ENCODE results near the gene USE1.

DNA sequence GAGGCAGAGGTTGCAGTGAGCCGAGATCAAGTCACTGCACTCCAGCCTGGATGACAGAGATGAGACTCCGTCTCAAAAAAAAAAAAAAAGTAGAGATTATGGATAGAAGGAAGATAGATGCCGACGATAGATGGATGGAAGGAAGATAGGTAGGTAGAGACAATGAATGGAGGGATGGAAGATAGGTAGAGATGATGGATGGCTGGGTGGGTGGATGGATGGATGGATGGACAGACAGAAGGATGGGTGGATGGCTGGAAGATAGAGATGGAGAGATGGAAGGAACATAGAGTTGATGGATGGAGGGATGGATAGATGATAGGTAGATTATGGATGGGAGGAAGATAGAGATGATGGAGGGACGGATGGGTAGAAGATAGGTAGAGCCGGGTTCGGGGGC lies 18.5 kb upstream of the USE1 start:
- TF ChIP-seq POLR2A (IDR thresholded peaks at IDR 0.05) (no peak), POLR2AphosphoS5 (IDR thresholded peaks at IDR 0.05) (no peak)
- TF ChIP-seq, protein P1, sequence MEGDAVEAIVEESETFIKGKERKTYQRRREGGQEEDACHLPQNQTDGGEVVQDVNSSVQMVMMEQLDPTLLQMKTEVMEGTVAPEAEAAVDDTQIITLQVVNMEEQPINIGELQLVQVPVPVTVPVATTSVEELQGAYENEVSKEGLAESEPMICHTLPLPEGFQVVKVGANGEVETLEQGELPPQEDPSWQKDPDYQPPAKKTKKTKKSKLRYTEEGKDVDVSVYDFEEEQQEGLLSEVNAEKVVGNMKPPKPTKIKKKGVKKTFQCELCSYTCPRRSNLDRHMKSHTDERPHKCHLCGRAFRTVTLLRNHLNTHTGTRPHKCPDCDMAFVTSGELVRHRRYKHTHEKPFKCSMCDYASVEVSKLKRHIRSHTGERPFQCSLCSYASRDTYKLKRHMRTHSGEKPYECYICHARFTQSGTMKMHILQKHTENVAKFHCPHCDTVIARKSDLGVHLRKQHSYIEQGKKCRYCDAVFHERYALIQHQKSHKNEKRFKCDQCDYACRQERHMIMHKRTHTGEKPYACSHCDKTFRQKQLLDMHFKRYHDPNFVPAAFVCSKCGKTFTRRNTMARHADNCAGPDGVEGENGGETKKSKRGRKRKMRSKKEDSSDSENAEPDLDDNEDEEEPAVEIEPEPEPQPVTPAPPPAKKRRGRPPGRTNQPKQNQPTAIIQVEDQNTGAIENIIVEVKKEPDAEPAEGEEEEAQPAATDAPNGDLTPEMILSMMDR (IDR thresholded peaks at IDR 0.05) = no peak
